ENCODE results near the gene SDHB. TPM values are rescaled to one million over a fixed set of nuclear protein-coding genes. Genes with fewer than 3 reads are reported as not detected.

The SDHB gene
- total and polyA plus RNA-seq, 2 of the 13 experiments (the other 11 are each of a cell fraction or from before 2014, with no cell fraction given), result 136 to 142 TPM

DNA sequence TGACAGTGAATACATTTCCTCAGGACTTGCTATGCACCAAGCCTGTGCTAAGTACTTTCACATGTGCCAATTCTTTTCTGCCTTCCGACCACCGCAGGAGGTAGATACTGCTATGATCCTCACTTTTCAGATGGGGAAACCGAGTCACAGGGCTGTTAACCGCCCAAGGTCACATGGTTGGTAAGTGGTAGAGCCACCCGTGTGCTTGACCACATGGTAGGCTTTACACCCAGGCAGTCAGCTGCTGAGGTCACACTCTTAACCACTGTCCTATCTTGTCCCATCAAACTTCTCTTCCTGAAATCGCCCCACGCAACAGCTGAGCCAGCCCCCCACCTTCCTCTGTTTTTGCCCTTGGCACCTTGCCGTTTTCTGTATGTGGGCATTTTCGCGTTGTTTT is 31.0 kb upstream of the SDHB start (continued):
- no peak for TF ChIP-seq CEBPB (IDR thresholded peaks at IDR 0.05; ENCODE audit: borderline replicate concordance, low read depth, low read length)

DNA sequence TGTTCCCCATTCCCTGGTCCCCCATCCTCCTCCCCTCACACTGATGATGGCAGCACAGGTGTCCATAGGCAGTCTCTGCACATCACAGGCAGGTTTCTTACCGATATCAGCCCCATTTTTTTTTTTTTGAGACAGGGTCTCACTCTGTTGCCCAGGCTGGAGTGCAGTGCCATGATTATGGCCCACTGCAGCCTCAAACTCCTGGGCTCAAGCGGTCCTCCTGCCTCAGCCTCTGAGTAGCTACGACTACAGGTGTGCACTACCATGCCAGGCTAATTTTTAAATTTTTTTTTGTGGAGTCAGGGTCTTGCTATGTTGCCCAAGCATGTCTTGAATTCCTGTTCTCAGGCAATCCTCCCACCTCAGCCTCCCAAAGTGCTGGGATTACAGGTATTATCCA is 28.9 kb upstream of the SDHB start:
- peaks cover 1 to 19% of the 10 kb centered on the region in 2 experiments; a peak in 3 of 5 replicates for H3K27me3 ChIP-seq (ENCODE audit: control insufficient read depth in 1 of 2, insufficient read depth in 2 of 2, low read length in 2 of 2)
- no peaks in the 10 kb centered on the region for H3K4me1 ChIP-seq (ENCODE audit: insufficient read depth, low read length)
- no peak overlapping the region for H3K4me3 ChIP-seq (replicated peaks in 1 of 3; ENCODE audit: insufficient read depth in 1 of 3, low read depth in 2 of 3, low read length in 3 of 3)
- FAIRE-seq (no peak), DNase-seq (ENCODE audit: low spot score) (no peak), ATAC-seq (no peak)
- in situ Hi-C loops (cut with HindIII; ENCODE audit: extremely low pct_ligation_motif_present, low pct_unique_long_range_greater_than_20kb), result no loop called here
- no peak overlapping the region for H2AFZ ChIP-seq (ENCODE audit: low read length)
- no peaks in the 10 kb centered on the region for H3K9me3 ChIP-seq (ENCODE audit: low read length)
- H3K9ac ChIP-seq (ENCODE audit: insufficient read depth, low read depth, low read length), result no peak overlapping the region
- no peaks in the 10 kb centered on the region for H3K36me3 ChIP-seq (replicated peaks in 1 of 2; ENCODE audit: control insufficient read depth in 1 of 2, insufficient read depth in 2 of 2, low read length in 2 of 2)
- TF ChIP-seq ZNF619 (CRISPR knock-in tag; IDR thresholded peaks at IDR 0.05) (no peak), MED8 (CRISPR knock-in tag; IDR thresholded peaks at IDR 0.05; ENCODE audit: insufficient replicate concordance) (no peak), JUN (CRISPR knock-in tag; IDR thresholded peaks at IDR 0.05) (no peak), ZNF10 (CRISPR knock-in tag; IDR thresholded peaks at IDR 0.05; ENCODE audit: borderline replicate concordance, low read depth) (no peak), ZFX (CRISPR knock-in tag; IDR thresholded peaks at IDR 0.05; ENCODE audit: low read depth) (no peak), GATAD1 (CRISPR knock-in tag; IDR thresholded peaks at IDR 0.05) (no peak), CENPT (CRISPR knock-in tag; IDR thresholded peaks at IDR 0.05; ENCODE audit: low read depth) (no peak)
- TF ChIP-seq, protein P1, sequence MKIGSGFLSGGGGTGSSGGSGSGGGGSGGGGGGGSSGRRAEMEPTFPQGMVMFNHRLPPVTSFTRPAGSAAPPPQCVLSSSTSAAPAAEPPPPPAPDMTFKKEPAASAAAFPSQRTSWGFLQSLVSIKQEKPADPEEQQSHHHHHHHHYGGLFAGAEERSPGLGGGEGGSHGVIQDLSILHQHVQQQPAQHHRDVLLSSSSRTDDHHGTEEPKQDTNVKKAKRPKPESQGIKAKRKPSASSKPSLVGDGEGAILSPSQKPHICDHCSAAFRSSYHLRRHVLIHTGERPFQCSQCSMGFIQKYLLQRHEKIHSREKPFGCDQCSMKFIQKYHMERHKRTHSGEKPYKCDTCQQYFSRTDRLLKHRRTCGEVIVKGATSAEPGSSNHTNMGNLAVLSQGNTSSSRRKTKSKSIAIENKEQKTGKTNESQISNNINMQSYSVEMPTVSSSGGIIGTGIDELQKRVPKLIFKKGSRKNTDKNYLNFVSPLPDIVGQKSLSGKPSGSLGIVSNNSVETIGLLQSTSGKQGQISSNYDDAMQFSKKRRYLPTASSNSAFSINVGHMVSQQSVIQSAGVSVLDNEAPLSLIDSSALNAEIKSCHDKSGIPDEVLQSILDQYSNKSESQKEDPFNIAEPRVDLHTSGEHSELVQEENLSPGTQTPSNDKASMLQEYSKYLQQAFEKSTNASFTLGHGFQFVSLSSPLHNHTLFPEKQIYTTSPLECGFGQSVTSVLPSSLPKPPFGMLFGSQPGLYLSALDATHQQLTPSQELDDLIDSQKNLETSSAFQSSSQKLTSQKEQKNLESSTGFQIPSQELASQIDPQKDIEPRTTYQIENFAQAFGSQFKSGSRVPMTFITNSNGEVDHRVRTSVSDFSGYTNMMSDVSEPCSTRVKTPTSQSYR (CRISPR knock-in tag; IDR thresholded peaks at IDR 0.05; ENCODE audit: borderline replicate concordance), result no peak
- TF ChIP-seq, protein P2, sequence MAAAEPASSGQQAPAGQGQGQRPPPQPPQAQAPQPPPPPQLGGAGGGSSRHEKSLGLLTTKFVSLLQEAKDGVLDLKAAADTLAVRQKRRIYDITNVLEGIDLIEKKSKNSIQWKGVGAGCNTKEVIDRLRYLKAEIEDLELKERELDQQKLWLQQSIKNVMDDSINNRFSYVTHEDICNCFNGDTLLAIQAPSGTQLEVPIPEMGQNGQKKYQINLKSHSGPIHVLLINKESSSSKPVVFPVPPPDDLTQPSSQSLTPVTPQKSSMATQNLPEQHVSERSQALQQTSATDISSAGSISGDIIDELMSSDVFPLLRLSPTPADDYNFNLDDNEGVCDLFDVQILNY (CRISPR knock-in tag; conservative IDR thresholded peaks at IDR 0.05), result no peak
- TF ChIP-seq, protein P3, sequence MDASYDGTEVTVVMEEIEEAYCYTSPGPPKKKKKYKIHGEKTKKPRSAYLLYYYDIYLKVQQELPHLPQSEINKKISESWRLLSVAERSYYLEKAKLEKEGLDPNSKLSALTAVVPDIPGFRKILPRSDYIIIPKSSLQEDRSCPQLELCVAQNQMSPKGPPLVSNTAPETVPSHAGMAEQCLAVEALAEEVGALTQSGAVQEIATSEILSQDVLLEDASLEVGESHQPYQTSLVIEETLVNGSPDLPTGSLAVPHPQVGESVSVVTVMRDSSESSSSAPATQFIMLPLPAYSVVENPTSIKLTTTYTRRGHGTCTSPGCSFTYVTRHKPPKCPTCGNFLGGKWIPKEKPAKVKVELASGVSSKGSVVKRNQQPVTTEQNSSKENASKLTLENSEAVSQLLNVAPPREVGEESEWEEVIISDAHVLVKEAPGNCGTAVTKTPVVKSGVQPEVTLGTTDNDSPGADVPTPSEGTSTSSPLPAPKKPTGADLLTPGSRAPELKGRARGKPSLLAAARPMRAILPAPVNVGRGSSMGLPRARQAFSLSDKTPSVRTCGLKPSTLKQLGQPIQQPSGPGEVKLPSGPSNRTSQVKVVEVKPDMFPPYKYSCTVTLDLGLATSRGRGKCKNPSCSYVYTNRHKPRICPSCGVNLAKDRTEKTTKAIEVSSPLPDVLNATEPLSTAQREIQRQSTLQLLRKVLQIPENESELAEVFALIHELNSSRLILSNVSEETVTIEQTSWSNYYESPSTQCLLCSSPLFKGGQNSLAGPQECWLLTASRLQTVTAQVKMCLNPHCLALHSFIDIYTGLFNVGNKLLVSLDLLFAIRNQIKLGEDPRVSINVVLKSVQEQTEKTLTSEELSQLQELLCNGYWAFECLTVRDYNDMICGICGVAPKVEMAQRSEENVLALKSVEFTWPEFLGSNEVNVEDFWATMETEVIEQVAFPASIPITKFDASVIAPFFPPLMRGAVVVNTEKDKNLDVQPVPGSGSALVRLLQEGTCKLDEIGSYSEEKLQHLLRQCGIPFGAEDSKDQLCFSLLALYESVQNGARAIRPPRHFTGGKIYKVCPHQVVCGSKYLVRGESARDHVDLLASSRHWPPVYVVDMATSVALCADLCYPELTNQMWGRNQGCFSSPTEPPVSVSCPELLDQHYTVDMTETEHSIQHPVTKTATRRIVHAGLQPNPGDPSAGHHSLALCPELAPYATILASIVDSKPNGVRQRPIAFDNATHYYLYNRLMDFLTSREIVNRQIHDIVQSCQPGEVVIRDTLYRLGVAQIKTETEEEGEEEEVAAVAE (CRISPR knock-in tag; IDR thresholded peaks at IDR 0.05; ENCODE audit: borderline replicate concordance), result no peak
- TF ChIP-seq, protein P4, sequence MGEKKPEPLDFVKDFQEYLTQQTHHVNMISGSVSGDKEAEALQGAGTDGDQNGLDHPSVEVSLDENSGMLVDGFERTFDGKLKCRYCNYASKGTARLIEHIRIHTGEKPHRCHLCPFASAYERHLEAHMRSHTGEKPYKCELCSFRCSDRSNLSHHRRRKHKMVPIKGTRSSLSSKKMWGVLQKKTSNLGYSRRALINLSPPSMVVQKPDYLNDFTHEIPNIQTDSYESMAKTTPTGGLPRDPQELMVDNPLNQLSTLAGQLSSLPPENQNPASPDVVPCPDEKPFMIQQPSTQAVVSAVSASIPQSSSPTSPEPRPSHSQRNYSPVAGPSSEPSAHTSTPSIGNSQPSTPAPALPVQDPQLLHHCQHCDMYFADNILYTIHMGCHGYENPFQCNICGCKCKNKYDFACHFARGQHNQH (CRISPR knock-in tag; IDR thresholded peaks at IDR 0.05), result no peak
- H3K4me2 ChIP-seq (ENCODE audit: low read depth, low read length), result no peak overlapping the region
- CTCF ChIA-PET (ENCODE audit: low intra/inter-chr PET ratio, low total read pairs), result no interaction called here
- POLR2A ChIA-PET, result no interaction called here
- intact Hi-C loops (cut with micrococcal nuclease; ENCODE audit: unreplicated experiment), result loop anchor here (10.0 kb wide), 1 partner anchor 658 kb away; no protein-coding TSS in a partner anchor
- 6% methylated on average over 3 of the region's 3 CpGs for WGBS (ENCODE audit: low lambda C conversion rate)
- no peaks in the 10 kb centered on the region for H4K20me1 ChIP-seq (ENCODE audit: insufficient read depth, low read length)
- no peak overlapping the region for H3K27ac ChIP-seq (ENCODE audit: extremely low read length, insufficient read depth, low read length)
- no peaks in the 10 kb centered on the region for H3K79me2 ChIP-seq (ENCODE audit: insufficient read depth, low read length)
- no TSS peak for BruUV-seq (replicated peaks)

Data from HepG2 (cell line).